H1 (cell line): ENCODE measurements around the gene THAP7. TPM values are rescaled to one million over a fixed set of nuclear protein-coding genes. Genes with fewer than 3 reads are reported as not detected.

ENCODE experiments used
- CTCF ChIA-PET: fragments of 300-600 bp; sonication (Branson Sonifier 250); formaldehyde crosslinking; loops from one replicate; lab custom pipeline; 2021; ENCODE audit not compliant: partially characterized antibody; lab: Charles Lee
- POLR2A ChIA-PET: fragments of 300-600 bp; sonication (Branson Sonifier 250); formaldehyde crosslinking; loops from one replicate; lab custom pipeline; 2021; ENCODE audit warnings: inconsistent platforms; ENCODE audit not compliant: partially characterized antibody; lab: Charles Lee
- DNase-seq, 2 experiments: peaks; one replicate each; pipeline versions ENCODE4 v3.0.0 to v3.0.0-alpha.2; 2010 to 2022; ENCODE audit warnings: low spot score in 2 of 2, low read depth in 1 of 2, mixed read lengths in 1 of 2
- FAIRE-seq: peaks from 2 replicates; lab custom pipeline; 2011; peaks lifted over from hg19 to GRCh38; lab: Jason Lieb, UNC
- H2AFZ ChIP-seq: 2 replicates; pipeline ENCODE4 v1.8.1; 2012; ENCODE audit warnings: low read length, inconsistent platforms
- H2AK5ac ChIP-seq: 2 replicates; pipeline ENCODE4 v1.6.1; 2013; ENCODE audit warnings: low read depth, low read length
- H2BK120ac ChIP-seq: replicated peaks from 2 replicates; pipeline ENCODE3; 2013; ENCODE audit warnings: low read depth, low read length, inconsistent platforms
- H2BK12ac ChIP-seq: 2 replicates; pipeline ENCODE4 v1.6.1; 2013; ENCODE audit warnings: low read depth, low read length
- H2BK15ac ChIP-seq: 2 replicates; pipeline ENCODE4 v1.6.1; 2013; ENCODE audit warnings: low read length
- H2BK20ac ChIP-seq: 2 replicates; pipeline ENCODE4 v1.6.1; 2013; ENCODE audit warnings: low read length
- H2BK5ac ChIP-seq: 2 replicates; pipeline ENCODE4 v1.6.1; 2013; ENCODE audit warnings: low read depth, low read length
- H3K14ac ChIP-seq: 2 replicates; pipeline ENCODE4 v1.6.1; 2013; ENCODE audit warnings: inconsistent platforms; ENCODE audit not compliant: insufficient read length
- H3K18ac ChIP-seq: 2 replicates; pipeline ENCODE4 v1.6.1; 2013; ENCODE audit warnings: low read length; ENCODE audit errors: extremely low read depth
- H3K23ac ChIP-seq: 2 replicates; pipeline ENCODE4 v1.6.1; 2013; ENCODE audit warnings: inconsistent platforms; ENCODE audit not compliant: insufficient read length
- H3K23me2 ChIP-seq: 2 replicates; pipeline ENCODE4 v1.6.1; 2013; ENCODE audit warnings: low read depth, low read length
- H3K27ac ChIP-seq: 2 replicates; pipeline ENCODE4 v1.6.1; 2011; ENCODE audit warnings: low read depth, low read length, inconsistent platforms
- H3K27me3 ChIP-seq, 4 experiments: replicated peaks in 1 of 4; 1 replicate in 1 of 4; 2 replicates in 3 of 4; pipeline versions ENCODE4 v1.6.1 to v1.8.1; 2011 to 2013; ENCODE audit warnings: low read length in 3 of 4, mild to moderate bottlenecking in 3 of 4, inconsistent platforms in 2 of 4, mixed read lengths in 2 of 4, moderate library complexity in 1 of 4; ENCODE audit not compliant: control insufficient read depth in 3 of 4, insufficient read depth in 3 of 4; ENCODE audit errors: extremely low read depth in 1 of 4
- H3K36me3 ChIP-seq, 4 experiments: 2 replicates each; pipeline versions ENCODE4 v1.6.1 to v1.8.1; 2011 to 2013; ENCODE audit warnings: mild to moderate bottlenecking in 4 of 4, low read length in 3 of 4, moderate library complexity in 2 of 4, control low read depth in 1 of 4, inconsistent platforms in 1 of 4; ENCODE audit not compliant: insufficient read depth in 4 of 4, control insufficient read depth in 2 of 4
- H3K4ac ChIP-seq: replicated peaks from 2 replicates; pipeline ENCODE3; 2013; ENCODE audit warnings: low read length, low read depth, mixed read lengths, inconsistent platforms; ENCODE audit not compliant: insufficient read length
- H3K4me1 ChIP-seq, 4 experiments: replicated peaks in 1 of 4; 1 replicate in 1 of 4; 2 replicates in 3 of 4; pipeline versions ENCODE4 v1.6.1 to v1.8.1; 2011 to 2013; ENCODE audit warnings: low read length in 3 of 4, inconsistent platforms in 2 of 4, mixed read lengths in 1 of 4; ENCODE audit not compliant: insufficient read depth in 4 of 4, control insufficient read depth in 3 of 4
- H3K4me2 ChIP-seq, 2 experiments: 2 replicates each; pipeline versions ENCODE4 v1.6.1 to v1.8.1; 2011 to 2013; ENCODE audit warnings: low read depth in 2 of 2, low read length in 2 of 2, control low read depth in 1 of 2, inconsistent platforms in 1 of 2, mild to moderate bottlenecking in 1 of 2; ENCODE audit not compliant: insufficient read depth in 1 of 2
- H3K4me3 ChIP-seq, 4 experiments: fragments of 200-600, 300-600 bp in 1 of 4; sonication (generic), shearing (Covaris generic), sonication (Bioruptor Twin) in 1 of 4; 2 replicates each; pipeline versions ENCODE4 v1.5.1 to v1.8.1; 2011 to 2016; ENCODE audit warnings: low read length in 4 of 4, low read depth in 3 of 4, control low read depth in 2 of 4, inconsistent platforms in 2 of 4, mild to moderate bottlenecking in 2 of 4, mixed read lengths in 1 of 4, moderate library complexity in 1 of 4; ENCODE audit not compliant: insufficient read depth in 2 of 4; ENCODE audit errors: extremely low read depth in 1 of 4
- H3K56ac ChIP-seq: replicated peaks from 2 replicates; pipeline ENCODE3; 2013; ENCODE audit warnings: low read depth, mild to moderate bottlenecking, mixed read lengths, low read length, inconsistent platforms; ENCODE audit not compliant: insufficient read length
- H3K79me1 ChIP-seq: 2 replicates; pipeline ENCODE4 v1.6.1; 2013; ENCODE audit warnings: low read depth, low read length, control low read depth
- H3K79me2 ChIP-seq, 2 experiments: 2 replicates each; pipeline versions ENCODE4 v1.6.1 to v1.8.1; 2012 to 2013; ENCODE audit warnings: low read length in 2 of 2, mild to moderate bottlenecking in 2 of 2, inconsistent platforms in 1 of 2; ENCODE audit not compliant: insufficient read depth in 2 of 2, control insufficient read depth in 1 of 2
- H3K9ac ChIP-seq, 4 experiments: replicated peaks in 1 of 4; 1 replicate in 1 of 4; 2 replicates in 3 of 4; pipeline versions ENCODE4 v1.6.1 to v1.8.1; 2011 to 2013; ENCODE audit warnings: low read depth in 3 of 4, low read length in 3 of 4, control low read depth in 2 of 4, mild to moderate bottlenecking in 2 of 4, moderate library complexity in 2 of 4, inconsistent platforms in 1 of 4; ENCODE audit errors: extremely low read depth in 1 of 4
- H3K9me3 ChIP-seq, 2 experiments: 2 replicates each; pipeline versions ENCODE4 v1.6.1 to v1.8.1; 2012 to 2013; ENCODE audit warnings: mild to moderate bottlenecking in 2 of 2, moderate library complexity in 2 of 2, control low read depth in 1 of 2, inconsistent platforms in 1 of 2, low read depth in 1 of 2, low read length in 1 of 2, mixed read lengths in 1 of 2; ENCODE audit not compliant: insufficient read depth in 2 of 2
- H4K20me1 ChIP-seq, 2 experiments: replicated peaks in 1 of 2; 2 replicates each; pipeline versions ENCODE3 to v1.8.1; 2011 to 2013; ENCODE audit warnings: inconsistent platforms in 2 of 2, low read length in 2 of 2, mild to moderate bottlenecking in 1 of 2; ENCODE audit not compliant: insufficient read depth in 2 of 2, control insufficient read depth in 1 of 2
- H4K5ac ChIP-seq: 2 replicates; pipeline ENCODE4 v1.6.1; 2013; ENCODE audit warnings: low read length, low read depth, mixed read lengths, inconsistent platforms; ENCODE audit not compliant: insufficient read length
- H4K8ac ChIP-seq: 2 replicates; pipeline ENCODE4 v1.8.0; 2013; ENCODE audit warnings: mild to moderate bottlenecking, moderate library complexity, low read length, inconsistent platforms; ENCODE audit not compliant: insufficient read depth; ENCODE audit errors: extremely low read depth
- H4K91ac ChIP-seq: replicated peaks from 2 replicates; pipeline ENCODE3; 2013; ENCODE audit warnings: low read length, mixed read lengths, inconsistent platforms; ENCODE audit not compliant: insufficient read length
- ATF3 ChIP-seq: IDR thresholded peaks from 2 replicates; pipeline ENCODE4 v1.6.1; 2011; ENCODE audit warnings: low read depth, mild to moderate bottlenecking, low read length; ENCODE audit not compliant: insufficient read depth
- BACH1 ChIP-seq: IDR thresholded peaks from 2 replicates; pipeline ENCODE4 v1.6.1; 2012; ENCODE audit warnings: low read length, improper control_type of control experiment
- CBX5 ChIP-seq: fragments of 300-800, 300-1000 bp; sonication (generic); IDR thresholded peaks from 2 replicates; pipeline ENCODE4 v1.7.1; 2016; ENCODE audit warnings: antibody characterized with exemption, low read length, low read depth
- CBX8 ChIP-seq: fragments of 300-800, 300-1000 bp; sonication (generic); IDR thresholded peaks from 2 replicates; pipeline ENCODE4 v1.7.1; 2016; ENCODE audit warnings: low read depth, low read length, borderline replicate concordance
- EGR1 ChIP-seq: IDR thresholded peaks from 2 replicates; pipeline ENCODE4 v1.6.1; 2011; ENCODE audit warnings: low read depth, low read length, borderline replicate concordance
- NANOG ChIP-seq: IDR thresholded peaks from 2 replicates; pipeline ENCODE4 v1.6.1; 2011; ENCODE audit warnings: low read length, low read depth, mild to moderate bottlenecking, inconsistent platforms; ENCODE audit not compliant: insufficient read depth, poor library complexity, severe bottlenecking
- RNF2 ChIP-seq: fragments of 200-900, 300-1000 bp; sonication (generic); IDR thresholded peaks from 2 replicates; pipeline ENCODE4 v1.7.1; 2016; ENCODE audit warnings: borderline replicate concordance, low read depth, mild to moderate bottlenecking, antibody characterized with exemption, low read length; ENCODE audit not compliant: poor library complexity, severe bottlenecking; ENCODE audit errors: missing control alignments
- SRF ChIP-seq: IDR thresholded peaks from 2 replicates; pipeline ENCODE4 v1.6.1; 2011; ENCODE audit warnings: mild to moderate bottlenecking, low read depth, low read length, moderate library complexity
- TCF12 ChIP-seq: IDR thresholded peaks from 2 replicates; pipeline ENCODE4 v1.6.1; 2011; ENCODE audit warnings: low read depth, mild to moderate bottlenecking, low read length
- WGBS, 2 experiments: shearing (Covaris generic) in 1 of 2; methylation state at CpG; one replicate each; pipeline versions ENCODE4 v1.1.6 to v1.1.7; 2013 to 2015; ENCODE audit warnings: low lambda C conversion rate in 2 of 2, mixed read lengths in 2 of 2, inconsistent platforms in 1 of 2, low coverage in 1 of 2, missing lambda C conversion rate in 1 of 2; ENCODE audit not compliant: insufficient replicate concordance in 2 of 2, insufficient coverage in 1 of 2, insufficient read length in 1 of 2; ENCODE audit errors: extremely low coverage in 1 of 2, missing lambda C conversion rate in 1 of 2; 5-methylcytosine and 5-hydroxymethylcytosine counted together
- polyA plus RNA-seq, 7 experiments: library from polyadenylated mRNA; depleted of rRNA in 3 of 7; stranded (reverse) in 5 of 7; unstranded in 2 of 7; fragments of >200 nt in 5 of 7; fragments of 200-250 nt in 2 of 7; gene quantifications; 1 replicate in 5 of 7; 2 replicates in 1 of 7; 4 replicates in 1 of 7; pipeline versions ENCODE4 v1.2.1 to v1.2.3, GENCODE V29; 2011 to 2013; ENCODE audit warnings: missing spikeins in 2 of 7, mixed read lengths in 2 of 7
- total RNA-seq: library from RNA; stranded (reverse); fragmentation: NEBNext Ultra II Directional; extraction: Animal tissue kit (Norgen Biotek cat#: 25700); gene quantifications from 2 replicates; pipeline ENCODE4 v1.2.1, GENCODE V29; 2021

The THAP7 gene
- total and polyA plus RNA-seq, 2 of the 8 experiments (the other 6 are each of a cell fraction or from before 2014, with no cell fraction given), result 16.9 to 32.5 TPM

DNA sequence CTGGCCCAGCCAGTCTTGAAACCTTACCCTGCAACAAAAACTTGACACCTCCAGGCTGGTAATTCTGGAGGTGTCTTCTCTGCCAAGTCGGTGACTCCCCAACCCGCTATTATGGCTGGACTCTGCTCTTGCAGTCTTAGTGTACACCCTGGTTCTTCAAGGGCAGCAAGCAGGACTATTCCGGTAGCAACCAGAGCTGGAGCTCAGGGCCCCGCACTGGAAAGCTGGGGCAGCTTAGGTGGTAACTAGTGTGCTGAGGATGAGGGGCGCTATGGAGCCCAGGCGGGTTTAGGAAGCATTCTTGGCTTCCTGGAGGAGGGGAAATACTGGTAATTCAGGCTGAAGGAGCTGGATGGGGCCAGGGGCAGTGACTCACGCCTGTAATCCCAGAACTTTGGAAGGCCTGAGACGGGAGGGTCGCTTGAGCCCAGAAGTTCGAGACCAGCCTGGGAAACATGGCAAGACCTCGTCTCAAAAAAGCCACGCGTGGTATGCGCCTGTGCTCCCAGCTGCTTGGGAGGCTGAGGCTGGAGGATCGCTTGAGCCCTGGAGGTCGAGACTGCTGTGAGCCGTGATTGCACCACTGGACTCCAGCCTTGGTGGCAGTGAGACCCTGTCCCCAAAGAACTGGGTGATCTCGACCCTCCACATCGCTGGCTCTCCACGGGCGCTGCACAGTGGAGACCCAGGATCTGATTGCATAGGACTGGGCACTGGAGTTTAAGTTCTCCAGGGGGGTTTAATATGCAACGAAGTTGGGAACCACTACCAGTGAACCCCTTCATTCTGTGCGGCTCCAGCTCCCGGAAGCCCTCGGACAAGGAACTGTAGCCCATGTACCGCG lies 45.4 kb downstream of the THAP7 start:
- H3K4me2 ChIP-seq, result peak overlapping the region; percentile 88 to 95
- no peak overlapping the region for H3K14ac ChIP-seq
- peaks cover 5 to 21% of the 10 kb centered on the region in 2 experiments for H4K20me1 ChIP-seq
- H3K23me2 ChIP-seq, result peaks cover 12% of the 10 kb centered on the region
- peaks cover 3 to 15% (median 9%) of the 10 kb centered on the region in 4 experiments; a peak in 7 of 8 replicates for H3K36me3 ChIP-seq
- H2BK120ac ChIP-seq, result no peak overlapping the region
- no peak for FAIRE-seq
- 48% methylated on average over 24 of the region's 27 CpGs; no CpG with 5 or more reads in 1 of the 2 experiments for WGBS, 2 experiments
- ChIA-PET CTCF (interaction anchor here (0.7 to 13.5 kb wide), 13 partner anchors 15 to 156 kb away, joined by 3 to 115 read pairs (median 5); partner anchors contain the start of genes AIFM3 and LZTR1), POLR2A (interaction anchor here (0.8 to 2.2 kb wide), 8 partner anchors 12 to 214 kb away, joined by 3 to 7 read pairs (median 4); partner anchors contain the start of gene LZTR1)
- no peak overlapping the region for H2AK5ac ChIP-seq
- H2BK20ac ChIP-seq, result no peak overlapping the region
- peaks cover 12% of the 10 kb centered on the region for H3K79me1 ChIP-seq
- peak overlapping the region; percentile 6 for H3K56ac ChIP-seq
- H3K23ac ChIP-seq, result no peak overlapping the region
- peak overlapping the region; percentile 68 to 79 (median 74); a peak in 7 of 8 replicates for H3K4me3 ChIP-seq
- H3K9ac ChIP-seq, result no peak overlapping the region
- H3K27me3 ChIP-seq, result peaks cover 0 to 7% (median 3%) of the 10 kb centered on the region in 4 experiments; a peak in 4 of 7 replicates
- no peak overlapping the region for H3K27ac ChIP-seq
- no peaks in the 10 kb centered on the region for H3K9me3 ChIP-seq
- H2BK12ac ChIP-seq, result peak overlapping the region; percentile 68; the same call in 1 of the 2 replicates
- H3K4me1 ChIP-seq, result peaks cover 0 to 6% (median 4%) of the 10 kb centered on the region in 4 experiments; a peak in 6 of 7 replicates
- H3K79me2 ChIP-seq, result peaks cover 0 to 9% of the 10 kb centered on the region in 2 experiments; a peak in 1 of 4 replicates
- H3K18ac ChIP-seq, result peak overlapping the region; percentile 78
- H4K91ac ChIP-seq, result no peak overlapping the region
- no peak overlapping the region for H2AFZ ChIP-seq
- H4K8ac ChIP-seq, result peak overlapping the region; percentile 62
- DNase-seq, result peak in 1 of 2 experiments; percentile 67
- H2BK5ac ChIP-seq, result no peak overlapping the region
- H2BK15ac ChIP-seq, result 0 out of 2 replicates have a peak overlapping the region, but pooled peaks have one; percentile 16
- no peak overlapping the region for H3K4ac ChIP-seq
- no peak overlapping the region for H4K5ac ChIP-seq
- TF ChIP-seq TCF12 (no peak), RNF2 (no peak), NANOG (no peak), ATF3 (no peak), BACH1 (no peak), CBX5 (no peak), CBX8 (no peak), SRF (no peak), EGR1 (no peak)
